ENCODE measurements around the gene TMEM215. TPM values are rescaled to one million over a fixed set of nuclear protein-coding genes. Genes with fewer than 3 reads are reported as not detected.
"Not testable (repeated sequence)": the region's sequence is repeated elsewhere in the genome, so short reads cannot be mapped to it uniquely, and the experiment has no call there.

Gene TMEM215
- total RNA-seq, result not detected in 2 replicates

- Mint-ChIP-seq H3K9me3 (no peaks in the 10 kb centered on the region), H3K27ac (no peak within 1 kb of the TSS), H3K36me3 (ENCODE audit: low read depth) (no peaks in the 10 kb centered on the region), H3K27me3 (peaks cover 44% of the 10 kb centered on the region), H3K4me3 (no peak within 1 kb of the TSS), H3K4me1 (no peaks in the 10 kb centered on the region)
- no peak for DNase-seq
- intact Hi-C loops (cut with micrococcal nuclease), result no loop called here
Observed at GRCh38 chr9:32783168-32783891, at the start of gene TMEM215. TMEM215 (plus strand) TSS chr9:32783540; CDS start chr9:32784184, 644 bp downstream.

GRCh38 chr9:32735476-32735875 is 47.9 kb upstream of the TMEM215 start:
- Mint-ChIP-seq H3K4me1 (no peaks in the 10 kb centered on the region), H3K9me3 (peaks cover 5% of the 10 kb centered on the region), H3K27ac (no peak overlapping the region), H3K27me3 (peaks cover 2% of the 10 kb centered on the region), H3K36me3 (ENCODE audit: low read depth) (no peaks in the 10 kb centered on the region), H3K4me3 (no peak overlapping the region)
- no peak for DNase-seq
- intact Hi-C loops (cut with micrococcal nuclease), result no loop called here

- Mint-ChIP-seq H3K27ac (no peak overlapping the region), H3K27me3 (peaks cover 2% of the 10 kb centered on the region), H3K36me3 (ENCODE audit: low read depth) (no peaks in the 10 kb centered on the region), H3K4me1 (no peaks in the 10 kb centered on the region), H3K4me3 (no peak overlapping the region), H3K9me3 (peaks cover 5% of the 10 kb centered on the region)
- DNase-seq, result peak; percentile 22
- intact Hi-C loops (cut with micrococcal nuclease), result no loop called here
Observed at GRCh38 chr9:32737378-32737777, 46.0 kb upstream of the TMEM215 start.

GRCh38 chr9:32738501-32739172 is 44.7 kb upstream of the TMEM215 start:
- Mint-ChIP-seq H3K27ac (no peak overlapping the region), H3K36me3 (ENCODE audit: low read depth) (no peaks in the 10 kb centered on the region), H3K4me1 (no peaks in the 10 kb centered on the region), H3K27me3 (peaks cover 7% of the 10 kb centered on the region), H3K9me3 (peaks cover 5% of the 10 kb centered on the region), H3K4me3 (no peak overlapping the region)
- intact Hi-C loops (cut with micrococcal nuclease), result no loop called here
- DNase-seq, result peak; percentile 44

GRCh38 chr9:32741706-32742105 is 41.6 kb upstream of the TMEM215 start:
- H3K4me1 Mint-ChIP-seq, result no peaks in the 10 kb centered on the region
- H3K9me3 Mint-ChIP-seq, result no peaks in the 10 kb centered on the region
- H3K4me3 Mint-ChIP-seq, result no peak overlapping the region
- peaks cover 4% of the 10 kb centered on the region for H3K27me3 Mint-ChIP-seq
- no peak overlapping the region for H3K27ac Mint-ChIP-seq
- intact Hi-C loops (cut with micrococcal nuclease), result no loop called here
- DNase-seq, result peak; percentile 32
- H3K36me3 Mint-ChIP-seq (ENCODE audit: low read depth), result no peaks in the 10 kb centered on the region

- intact Hi-C loops (cut with micrococcal nuclease), result no loop called here
- H3K4me3 Mint-ChIP-seq, result no peak overlapping the region
- H3K27me3 Mint-ChIP-seq, result peaks cover 4% of the 10 kb centered on the region
- H3K9me3 Mint-ChIP-seq, result no peaks in the 10 kb centered on the region
- peak; percentile 22 for DNase-seq
- no peak overlapping the region for H3K27ac Mint-ChIP-seq
- no peaks in the 10 kb centered on the region for H3K36me3 Mint-ChIP-seq (ENCODE audit: low read depth)
- H3K4me1 Mint-ChIP-seq, result no peaks in the 10 kb centered on the region
Observed at GRCh38 chr9:32742296-32742695, 41.0 kb upstream of the TMEM215 start.

- H3K27ac Mint-ChIP-seq, result no peak overlapping the region
- no peak for DNase-seq
- no peaks in the 10 kb centered on the region for H3K36me3 Mint-ChIP-seq (ENCODE audit: low read depth)
- H3K27me3 Mint-ChIP-seq, result peaks cover 2% of the 10 kb centered on the region
- no peak overlapping the region for H3K4me3 Mint-ChIP-seq
- intact Hi-C loops (cut with micrococcal nuclease), result no loop called here
- H3K4me1 Mint-ChIP-seq, result no peaks in the 10 kb centered on the region
- H3K9me3 Mint-ChIP-seq, result no peaks in the 10 kb centered on the region
Observed at GRCh38 chr9:32748013-32748412, 35.3 kb upstream of the TMEM215 start.

GRCh38 chr9:32755730-32756129 is 27.6 kb upstream of the TMEM215 start:
- Mint-ChIP-seq H3K4me1 (no peaks in the 10 kb centered on the region), H3K27ac (no peak overlapping the region), H3K9me3 (no peaks in the 10 kb centered on the region), H3K36me3 (ENCODE audit: low read depth) (no peaks in the 10 kb centered on the region), H3K27me3 (no peaks in the 10 kb centered on the region), H3K4me3 (no peak overlapping the region)
- intact Hi-C loops (cut with micrococcal nuclease), result no loop called here
- no peak for DNase-seq

GRCh38 chr9:32764139-32764538 is 19.2 kb upstream of the TMEM215 start:
- no peak for DNase-seq
- H3K36me3 Mint-ChIP-seq (ENCODE audit: low read depth), result no peaks in the 10 kb centered on the region
- H3K27me3 Mint-ChIP-seq, result no peaks in the 10 kb centered on the region
- H3K4me3 Mint-ChIP-seq, result no peak overlapping the region
- no peak overlapping the region for H3K27ac Mint-ChIP-seq
- intact Hi-C loops (cut with micrococcal nuclease), result no loop called here
- no peaks in the 10 kb centered on the region for H3K9me3 Mint-ChIP-seq
- H3K4me1 Mint-ChIP-seq, result no peaks in the 10 kb centered on the region

GRCh38 chr9:32775283-32775682 is 8.1 kb upstream of the TMEM215 start:
- Mint-ChIP-seq H3K27ac (no peak overlapping the region), H3K9me3 (peaks cover 3% of the 10 kb centered on the region), H3K27me3 (no peaks in the 10 kb centered on the region), H3K4me3 (no peak overlapping the region), H3K4me1 (no peaks in the 10 kb centered on the region), H3K36me3 (ENCODE audit: low read depth) (no peaks in the 10 kb centered on the region)
- DNase-seq, result no peak
- intact Hi-C loops (cut with micrococcal nuclease), result no loop called here

- Mint-ChIP-seq H3K4me1 (no peaks in the 10 kb centered on the region), H3K36me3 (ENCODE audit: low read depth) (no peaks in the 10 kb centered on the region), H3K4me3 (no peak overlapping the region), H3K27me3 (peaks cover 7% of the 10 kb centered on the region), H3K9me3 (peaks cover 3% of the 10 kb centered on the region), H3K27ac (no peak overlapping the region)
- no peak for DNase-seq
- intact Hi-C loops (cut with micrococcal nuclease), result no loop called here
Observed at GRCh38 chr9:32776201-32776600, 7.1 kb upstream of the TMEM215 start.

GRCh38 chr9:32782476-32783167 is 718 bp upstream of the TMEM215 start:
- no peak for DNase-seq
- Mint-ChIP-seq H3K27ac (no peak overlapping the region), H3K27me3 (peaks cover 44% of the 10 kb centered on the region), H3K9me3 (no peaks in the 10 kb centered on the region), H3K36me3 (ENCODE audit: low read depth) (no peaks in the 10 kb centered on the region), H3K4me3 (no peak overlapping the region), H3K4me1 (no peaks in the 10 kb centered on the region)
- intact Hi-C loops (cut with micrococcal nuclease), result no loop called here

GRCh38 chr9:32787816-32788215 is 4.5 kb downstream of the TMEM215 start:
- no peaks in the 10 kb centered on the region for H3K4me1 Mint-ChIP-seq
- H3K9me3 Mint-ChIP-seq, result no peaks in the 10 kb centered on the region
- no peak overlapping the region for H3K4me3 Mint-ChIP-seq
- H3K27me3 Mint-ChIP-seq, result peaks cover 25% of the 10 kb centered on the region
- H3K36me3 Mint-ChIP-seq (ENCODE audit: low read depth), result no peaks in the 10 kb centered on the region
- H3K27ac Mint-ChIP-seq, result no peak overlapping the region
- DNase-seq, result no peak
- intact Hi-C loops (cut with micrococcal nuclease), result no loop called here

- H3K36me3 Mint-ChIP-seq (ENCODE audit: low read depth); intact Hi-C loops (cut with micrococcal nuclease); H3K4me1 Mint-ChIP-seq; H3K27me3 Mint-ChIP-seq; H3K27ac Mint-ChIP-seq; H3K4me3 Mint-ChIP-seq; DNase-seq; H3K9me3 Mint-ChIP-seq: not testable (repeated sequence)
Observed at GRCh38 chr9:32796015-32796414, 12.7 kb downstream of the TMEM215 start.

Measured in activated CD4-positive, alpha-beta T cell treated with anti-CD3 and anti-CD28 coated beads, Interleukin-2, amount 10 ng/mL, durations not matched to agents 24 days and 14 days (primary cell).